GF-D8 (cell line): ENCODE data around the gene LAMB3.

Source experiments
- DNase-seq: peaks from one replicate; lab custom pipeline; 2025; lab: John Stamatoyannopoulos, UW

The LAMB3 gene

DNA sequence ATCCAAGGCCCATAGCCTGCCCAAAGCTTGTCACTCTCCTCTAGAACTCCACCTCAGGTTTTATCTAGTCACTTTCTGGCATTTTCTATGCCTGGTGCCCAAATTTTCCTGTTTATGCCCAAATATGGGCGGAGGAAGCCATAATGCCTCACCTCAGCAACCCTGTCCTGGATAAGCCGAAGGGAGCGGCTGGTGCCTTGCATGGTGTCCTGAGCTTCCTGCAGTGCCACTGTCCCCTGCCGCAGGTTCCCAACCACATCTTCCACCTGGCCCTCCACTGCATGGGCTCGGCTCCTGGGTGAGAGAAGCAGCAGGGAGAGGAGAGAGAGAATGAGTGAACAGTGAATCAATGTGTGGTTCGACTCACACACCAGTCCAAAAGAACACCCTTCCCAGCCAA lies 34.5 kb downstream of the LAMB3 start:
- DNase-seq = no peak

DNA sequence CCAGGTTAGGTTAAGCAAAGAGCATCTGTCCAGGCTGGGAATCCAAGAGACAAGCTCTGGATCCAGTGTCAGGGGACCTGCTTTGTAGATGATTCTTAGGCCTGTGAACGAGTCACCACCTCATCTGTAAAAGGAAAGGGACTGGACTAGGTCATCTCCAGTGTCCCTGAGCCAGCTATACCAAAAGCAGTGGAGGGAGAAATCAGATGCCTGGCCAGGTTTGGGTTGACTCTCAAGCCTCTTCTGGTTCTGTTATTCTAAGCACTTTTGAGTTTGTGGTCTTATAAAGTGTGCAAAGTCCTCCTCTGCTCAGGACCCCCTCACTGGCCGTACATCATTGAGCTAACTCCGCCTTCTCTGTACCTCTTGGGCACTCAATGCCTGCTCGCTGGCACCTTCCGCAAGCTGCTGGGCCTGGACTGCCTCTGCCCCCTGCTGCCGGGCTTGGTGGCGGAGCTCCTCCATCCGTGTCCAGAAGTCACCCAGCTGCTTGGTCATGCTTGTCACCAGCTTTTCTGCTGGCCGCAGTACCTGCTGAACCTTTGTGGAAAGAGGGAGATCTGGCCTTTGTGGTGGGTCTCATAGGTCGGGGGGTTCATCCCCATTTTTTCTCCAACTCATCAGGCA lies 35.1 kb downstream of the LAMB3 start:
- no peak for DNase-seq

DNA sequence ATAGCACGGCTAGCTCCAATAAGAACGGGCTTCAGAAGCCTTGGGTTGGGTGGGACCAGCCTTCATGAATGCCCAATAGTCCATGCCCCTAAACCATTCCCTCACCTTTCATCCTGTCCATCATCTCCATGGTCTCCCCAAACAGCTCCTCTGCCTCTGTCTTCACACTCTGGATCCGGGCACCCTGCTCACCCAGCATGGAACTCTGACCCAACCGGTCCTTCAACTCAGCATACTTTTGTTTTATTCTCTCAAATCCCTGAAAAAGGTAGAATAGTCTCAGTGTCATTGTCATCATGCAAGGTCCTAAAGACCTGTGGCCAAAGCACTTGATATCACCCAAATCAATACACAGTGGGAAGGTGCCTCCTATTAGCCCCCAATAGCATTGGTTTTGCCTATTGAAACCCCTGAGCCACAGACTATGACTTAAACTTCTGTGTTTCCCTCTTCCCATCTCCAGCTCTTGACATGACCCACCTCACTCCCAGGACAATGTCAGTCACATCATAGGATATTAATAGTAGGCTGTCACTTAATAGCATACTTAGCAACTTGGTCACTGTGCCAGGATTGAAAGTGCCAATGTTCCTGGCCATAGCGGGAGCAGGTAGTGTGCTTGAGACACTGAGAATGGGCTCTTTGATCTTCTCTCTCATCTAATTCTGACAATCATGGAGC lies 35.7 kb downstream of the LAMB3 start:
- DNase-seq = no peak

DNA sequence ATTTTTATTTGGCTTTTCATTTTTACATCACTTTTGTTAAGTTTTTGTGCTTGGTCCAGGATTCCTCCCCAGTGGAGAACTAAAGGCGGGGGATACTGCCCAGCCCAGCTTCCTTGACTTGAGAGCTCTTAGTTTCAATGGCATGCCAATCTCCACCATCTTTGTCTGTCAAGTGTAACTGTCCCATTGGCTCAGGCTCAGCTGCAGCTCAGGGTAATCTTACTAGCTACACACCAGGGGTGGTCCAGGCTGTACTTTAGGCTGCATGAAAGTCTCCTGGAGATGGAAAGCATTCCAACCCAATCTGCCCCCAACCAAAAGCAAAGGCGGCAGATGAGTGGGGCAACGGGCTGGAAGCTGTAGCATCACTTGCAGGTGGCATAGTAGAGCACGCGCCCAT lies 37.3 kb downstream of the LAMB3 start:
- DNase-seq = no peak

DNA sequence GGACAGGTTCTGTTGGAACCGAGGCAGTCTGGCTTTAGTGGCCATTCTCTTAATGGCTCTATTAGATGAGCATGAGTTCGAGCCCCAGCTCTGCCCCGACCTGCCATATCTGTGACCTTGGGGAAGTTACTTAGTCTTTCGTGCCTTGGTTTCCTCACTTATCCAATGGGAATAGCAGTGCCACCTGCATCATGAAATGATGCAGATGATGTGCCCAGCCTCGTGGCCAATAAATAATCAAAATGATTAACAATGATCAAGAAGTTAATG lies 38.1 kb downstream of the LAMB3 start:
- DNase-seq = no peak

DNA sequence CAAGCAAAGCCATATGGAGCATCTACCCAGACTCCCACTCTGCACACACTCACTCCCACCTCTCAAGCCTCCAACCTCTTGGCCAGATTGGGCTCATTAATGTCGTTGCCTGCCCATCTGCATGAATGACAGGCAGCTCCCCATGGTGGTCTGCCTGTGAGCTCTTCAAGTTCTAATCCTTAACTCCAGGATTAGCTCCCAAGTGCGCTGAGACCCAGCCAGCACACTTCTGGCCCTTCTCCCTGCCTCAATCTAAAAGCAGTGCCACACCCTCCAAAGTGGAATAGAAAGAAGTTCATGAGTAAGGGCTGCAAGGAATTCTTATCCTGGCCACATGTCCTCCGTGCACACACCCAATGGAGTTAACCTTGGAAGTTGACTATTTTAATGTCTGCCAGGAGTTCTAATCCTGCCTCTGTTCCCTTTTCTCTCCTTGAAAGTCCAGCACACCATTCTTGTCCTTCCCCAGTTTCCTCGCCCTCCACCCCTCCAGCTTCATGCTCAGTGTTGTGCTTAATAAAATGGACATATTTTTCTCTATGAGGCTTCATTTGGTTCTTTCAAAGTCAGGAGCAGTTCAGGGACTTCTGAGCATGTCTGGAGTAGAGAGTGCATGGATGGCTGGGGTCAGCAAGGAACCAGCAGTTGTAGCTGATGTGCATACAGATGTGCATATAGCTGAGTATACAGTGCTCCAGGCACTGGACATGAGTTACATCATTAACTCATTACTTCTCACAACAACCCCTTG lies 38.6 kb downstream of the LAMB3 start:
- no peak for DNase-seq

DNA sequence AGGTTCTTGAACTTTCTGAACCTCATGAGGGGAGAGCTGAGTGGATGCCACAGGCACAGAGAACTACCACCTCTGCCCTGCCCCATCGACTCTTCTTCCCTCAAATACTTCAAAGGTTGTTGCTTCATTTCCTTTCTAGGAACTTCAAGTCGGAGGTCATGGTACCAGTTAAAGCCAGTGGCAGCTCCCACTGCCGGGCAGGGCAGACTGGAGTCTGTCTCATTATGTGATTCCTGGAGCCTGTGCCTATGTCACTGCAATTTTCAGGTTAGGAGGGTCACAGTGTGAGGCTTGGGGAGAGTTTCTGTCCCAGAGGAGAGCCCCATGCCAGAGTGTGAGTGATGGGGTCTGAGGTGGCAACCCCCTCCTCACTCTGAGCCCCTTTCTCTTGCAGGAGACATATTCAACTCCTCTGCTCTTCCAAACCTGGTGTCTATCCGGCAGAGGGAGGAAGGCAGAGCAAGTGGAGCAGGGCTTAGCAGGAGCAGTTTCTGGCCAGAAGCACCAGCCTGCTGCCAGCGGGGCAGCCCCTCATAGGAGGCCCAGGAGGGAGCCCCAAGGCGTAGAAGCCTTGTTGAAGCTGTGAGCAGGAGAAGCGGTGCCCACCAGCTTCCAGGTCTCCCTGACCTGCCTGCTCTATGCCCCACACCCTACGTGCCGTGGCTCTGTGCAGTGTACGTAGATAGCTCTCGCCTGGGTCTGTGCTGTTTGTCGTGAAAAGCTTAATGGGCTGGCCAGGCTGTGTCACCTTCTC lies 39.4 kb downstream of the LAMB3 start:
- no peak for DNase-seq

DNA sequence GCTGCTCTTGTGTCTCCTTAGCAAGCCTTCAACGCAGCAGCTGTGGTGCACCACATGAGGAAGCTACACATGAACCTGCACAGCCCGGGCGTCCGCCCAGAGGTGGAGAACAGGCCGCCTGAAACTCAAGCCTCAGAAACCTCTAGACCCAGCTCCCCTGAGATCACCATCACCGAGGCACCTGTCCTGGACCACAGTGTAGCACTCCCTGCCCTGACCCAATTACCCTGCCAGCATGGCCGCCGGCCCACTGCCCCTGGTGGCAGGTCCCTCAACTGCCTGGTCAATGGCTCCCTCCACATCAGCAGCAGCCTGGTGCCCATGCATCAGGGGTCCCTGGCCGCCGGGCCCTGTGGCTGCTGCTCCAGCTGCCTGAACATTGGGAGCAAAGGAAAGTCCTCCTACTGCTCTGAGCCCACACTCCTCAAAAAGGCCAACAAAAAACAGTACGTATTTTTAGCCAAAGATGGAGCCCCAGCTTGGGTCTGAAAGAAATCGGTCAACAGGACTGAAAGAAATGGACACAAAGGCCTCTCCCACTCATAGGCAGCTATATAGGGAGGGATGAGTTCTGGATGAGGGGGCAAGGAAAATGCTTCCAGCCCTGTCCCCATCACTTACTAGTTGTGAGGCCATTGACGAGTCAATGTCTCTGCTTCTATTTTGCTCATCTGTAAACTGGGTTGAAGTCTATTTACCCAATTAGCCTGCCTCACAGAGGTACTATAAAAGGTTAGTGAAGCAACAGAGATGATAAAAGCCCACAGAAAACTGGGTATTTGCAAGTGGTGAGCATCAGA lies 40.3 kb downstream of the LAMB3 start:
- no peak for DNase-seq

DNA sequence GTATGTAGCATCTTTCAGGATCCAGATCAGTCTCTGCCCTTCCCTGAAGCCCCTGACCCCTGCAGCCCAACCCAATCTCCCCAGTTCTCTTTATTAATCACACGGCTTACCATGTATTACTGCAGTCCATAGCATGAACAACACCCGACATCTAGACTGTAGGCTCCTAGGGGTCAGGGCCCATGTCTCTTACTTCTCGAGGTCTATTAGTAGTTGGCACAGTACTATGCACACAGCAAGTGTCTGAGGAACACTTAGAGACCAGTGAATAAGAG lies 41.7 kb downstream of the LAMB3 start:
- no peak for DNase-seq

DNA sequence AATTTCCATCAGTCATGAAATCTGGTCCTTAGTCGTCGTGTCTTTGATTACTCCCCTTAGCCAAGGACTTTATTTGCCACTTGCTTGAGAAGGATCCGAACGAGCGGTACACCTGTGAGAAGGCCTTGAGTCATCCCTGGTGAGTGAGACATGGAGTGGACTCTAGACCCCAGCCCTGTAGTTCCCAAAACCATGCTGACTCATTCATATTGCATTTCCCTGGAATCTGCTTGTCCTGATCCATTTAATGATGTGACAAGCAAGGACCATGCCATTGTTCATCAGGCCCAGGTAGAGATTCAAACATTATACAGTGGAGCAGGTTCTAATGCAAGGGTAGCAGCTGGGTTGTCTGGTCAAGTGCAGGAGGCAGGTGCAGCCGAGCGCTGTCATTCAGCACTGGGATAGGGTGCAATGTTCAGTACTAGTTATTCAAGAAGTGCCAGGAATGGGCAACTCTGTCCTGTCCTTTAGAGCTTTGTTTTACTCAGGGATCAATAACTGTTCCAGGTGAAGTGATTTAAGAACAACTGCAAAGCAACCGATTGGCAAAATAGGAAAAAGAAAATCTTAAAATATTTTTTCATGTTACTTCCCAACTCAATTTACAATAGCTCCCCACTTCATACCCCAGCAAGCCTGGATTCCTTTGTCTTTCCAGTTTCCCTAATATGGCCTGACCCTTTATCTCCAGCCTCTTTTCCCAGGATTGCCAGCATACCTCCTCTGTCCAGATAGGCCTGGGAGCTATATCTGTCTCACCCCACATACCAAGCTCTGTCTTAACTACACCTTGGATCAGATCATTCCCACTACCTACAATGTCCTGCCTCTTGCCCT lies 42.2 kb downstream of the LAMB3 start:
- no peak for DNase-seq

DNA sequence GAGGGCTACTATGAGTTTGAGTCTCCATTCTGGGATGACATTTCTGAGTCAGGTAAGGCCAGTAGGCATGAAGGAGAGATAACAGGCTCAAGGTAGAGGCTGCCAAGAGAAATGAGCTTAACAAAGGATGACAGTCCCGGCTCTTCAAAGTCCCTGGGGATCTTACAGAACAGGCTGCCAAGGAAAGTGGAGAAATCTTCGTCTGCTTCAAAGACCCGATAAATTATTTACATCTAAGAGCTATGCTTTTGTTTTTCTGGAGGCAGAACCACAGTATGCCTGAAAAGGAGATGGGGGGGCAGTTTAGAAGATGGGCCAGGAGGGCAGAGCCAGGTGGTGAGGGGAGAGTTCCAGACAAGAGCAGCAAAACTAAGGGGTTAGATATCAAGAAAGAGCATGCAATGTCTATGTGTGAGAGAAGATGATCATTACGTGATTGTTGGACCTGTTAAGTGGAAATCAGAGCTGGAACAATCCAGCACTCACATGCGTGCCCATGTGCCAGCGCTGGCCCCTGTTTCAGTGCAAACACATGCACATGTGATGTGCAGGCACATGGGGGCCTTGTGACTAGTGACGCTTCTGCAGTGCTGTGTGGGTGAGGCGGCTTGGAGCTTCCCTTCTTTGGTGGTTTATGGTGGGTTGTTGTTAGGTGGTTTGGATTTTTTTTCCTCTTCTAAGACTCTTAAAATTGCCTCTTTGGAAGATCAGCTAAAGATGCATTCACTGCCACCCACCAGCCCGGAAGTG lies 43.0 kb downstream of the LAMB3 start:
- DNase-seq = no peak

DNA sequence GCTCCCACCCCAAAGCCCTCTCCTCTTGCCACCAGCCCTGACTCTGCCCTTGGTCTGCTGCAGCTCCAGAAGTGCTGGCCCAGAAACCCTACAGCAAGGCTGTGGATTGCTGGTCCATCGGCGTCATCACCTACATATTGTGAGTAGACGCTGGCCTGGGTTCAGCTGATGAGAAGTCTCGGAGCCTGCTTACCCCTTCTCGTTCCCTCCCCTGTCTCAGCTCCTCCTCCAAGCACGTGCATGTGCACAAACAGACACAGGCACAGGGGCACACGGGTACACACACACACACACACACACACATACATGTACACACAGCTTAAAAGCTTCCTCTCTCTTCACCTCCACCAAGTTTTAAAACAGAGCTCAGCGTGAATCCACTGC lies 44.4 kb downstream of the LAMB3 start:
- no peak for DNase-seq

DNA sequence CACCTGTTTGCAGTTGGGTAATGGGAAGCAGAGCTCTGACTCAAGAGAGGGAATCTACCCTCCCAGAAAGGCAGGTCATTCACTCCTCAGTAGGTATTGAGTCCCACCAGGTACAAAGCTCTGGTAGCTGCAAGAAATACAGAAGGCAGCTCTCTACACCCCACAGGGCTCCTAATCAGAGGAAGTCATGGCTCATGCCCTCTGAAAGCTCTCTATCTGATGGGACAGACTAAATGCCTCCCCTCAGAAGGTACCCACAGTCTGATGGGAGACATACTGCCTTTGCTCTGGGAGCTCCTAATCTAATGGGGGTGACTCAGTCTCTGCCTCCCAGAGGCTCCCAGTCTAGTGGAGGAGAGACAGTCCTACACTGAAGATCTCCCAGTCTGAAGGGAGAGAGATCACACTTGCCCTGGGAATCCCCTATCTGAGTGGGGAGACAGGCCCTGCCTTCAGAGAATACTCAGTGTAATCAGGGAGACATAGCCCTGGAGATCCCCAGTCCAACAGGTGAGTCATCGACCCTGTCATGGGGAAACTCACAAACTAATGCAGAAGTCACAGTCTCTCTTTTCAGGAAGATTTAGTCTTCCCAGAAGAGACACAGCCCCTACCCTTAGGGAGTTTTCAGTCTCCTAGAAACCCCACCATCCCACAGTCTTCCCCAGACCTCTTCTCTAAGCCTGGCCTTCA lies 45.0 kb downstream of the LAMB3 start:
- DNase-seq = no peak

DNA sequence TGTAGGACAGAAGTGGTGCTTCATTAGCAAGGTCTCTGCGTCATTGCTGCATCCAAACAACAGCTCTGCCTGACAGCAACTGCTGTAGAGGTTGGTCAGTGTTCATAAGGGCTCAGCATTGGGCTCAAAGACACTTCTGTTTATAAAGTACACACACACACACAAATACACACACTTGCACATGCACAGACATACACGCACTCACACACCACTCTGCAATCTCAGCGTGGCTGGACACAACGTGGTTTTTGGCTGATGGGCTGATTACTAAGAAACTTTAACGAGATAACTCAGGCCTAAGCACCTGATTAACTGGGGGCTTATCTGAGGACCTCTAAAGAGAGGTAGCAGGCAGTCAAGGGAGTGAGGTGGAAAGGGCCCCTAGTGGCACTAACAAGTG lies 48.3 kb downstream of the LAMB3 start:
- DNase-seq = no peak

DNA sequence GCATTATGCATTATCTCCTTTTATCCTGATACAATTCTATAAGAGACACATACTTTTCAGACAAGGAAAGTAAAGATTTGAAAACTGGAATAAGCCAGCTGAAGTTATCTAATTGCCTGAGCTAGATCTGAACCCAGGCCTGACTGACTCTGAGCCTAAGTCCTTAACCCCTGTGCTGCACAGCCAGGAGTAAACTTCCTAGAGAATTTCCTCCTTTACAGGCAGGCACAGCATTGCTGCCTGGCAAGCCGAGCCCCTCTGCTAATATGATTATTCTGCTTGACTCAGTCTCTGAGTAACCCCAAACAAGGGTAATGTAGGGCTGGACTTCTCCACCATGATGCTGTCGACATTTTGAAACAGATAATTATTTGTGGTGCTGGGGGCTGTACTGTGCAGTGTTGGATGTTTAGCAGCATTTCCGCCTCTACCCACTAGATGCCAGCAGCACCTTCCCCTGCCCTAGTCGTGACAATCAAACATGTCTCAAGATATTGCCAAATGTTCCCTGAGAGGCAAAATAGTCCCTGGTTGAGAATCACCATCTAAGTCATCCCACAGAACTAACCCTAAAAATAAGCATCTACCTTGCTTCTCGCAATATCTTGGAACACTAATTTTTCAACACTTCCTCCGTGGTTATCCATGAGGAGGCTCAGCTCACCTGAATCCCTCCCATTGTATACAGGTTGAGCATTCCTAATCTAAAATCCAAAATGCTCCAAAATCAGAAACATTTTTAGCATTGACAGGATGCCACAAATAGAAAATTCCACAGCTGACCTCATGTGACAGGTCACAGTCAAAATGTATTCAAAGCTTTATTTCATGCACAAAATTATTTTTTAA lies 50.2 kb downstream of the LAMB3 start:
- DNase-seq = no peak

DNA sequence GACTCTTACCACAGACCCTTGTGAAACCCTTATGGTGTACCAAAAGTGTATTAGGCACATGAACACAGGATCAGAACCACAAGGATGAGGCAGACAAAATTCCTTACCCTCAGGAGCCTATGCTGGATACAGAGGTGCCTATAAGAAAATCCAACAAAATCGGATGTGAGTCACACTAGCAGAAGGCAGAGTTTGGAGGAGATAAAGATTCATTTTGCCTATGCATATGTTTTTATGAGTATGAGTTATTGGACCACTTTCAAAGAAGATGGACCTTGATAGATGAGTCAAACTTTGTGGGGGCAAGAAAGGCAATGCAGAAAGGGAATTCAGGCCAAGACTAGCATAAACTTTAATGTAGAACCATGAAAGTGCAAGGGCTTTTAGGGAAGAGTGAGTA lies 51.7 kb downstream of the LAMB3 start:
- DNase-seq = no peak

DNA sequence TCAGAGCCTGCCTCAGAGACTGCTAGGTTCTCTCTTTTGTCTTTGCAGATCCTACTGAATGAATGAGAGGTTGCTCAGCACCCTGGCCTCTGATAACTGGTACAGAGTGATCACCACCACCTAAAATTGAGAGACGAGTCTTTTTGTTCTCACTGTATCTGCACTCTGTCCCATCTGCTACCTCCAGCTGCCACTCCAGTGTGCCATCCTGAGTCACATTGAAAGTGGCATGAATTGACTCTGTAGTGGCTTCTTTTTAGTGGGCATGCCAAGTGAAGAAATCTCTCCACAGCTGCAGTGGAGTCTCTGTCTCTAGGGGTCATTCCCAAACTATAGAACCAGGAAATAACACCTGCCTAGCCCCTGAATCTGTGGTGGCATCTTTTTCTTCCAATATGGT lies 54.0 kb downstream of the LAMB3 start:
- DNase-seq = no peak

DNA sequence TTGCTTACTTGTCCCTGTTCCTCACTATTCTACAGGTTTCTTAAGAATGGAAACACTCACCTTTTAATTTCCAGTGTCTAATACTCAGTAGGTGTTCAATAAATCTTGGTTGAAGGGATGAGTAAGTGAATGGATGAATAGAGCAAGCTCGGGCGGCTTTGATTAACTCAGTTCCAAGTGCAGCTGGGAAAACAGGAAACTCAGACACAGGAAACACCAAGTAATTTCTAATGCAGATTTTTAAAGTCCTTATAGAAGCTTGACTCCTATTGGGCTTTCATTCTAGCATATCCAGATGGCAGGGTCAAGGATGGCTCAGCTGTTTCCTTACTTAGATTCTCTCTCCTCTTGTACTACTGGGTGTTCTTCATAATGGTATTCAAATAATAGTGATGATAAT lies 54.7 kb downstream of the LAMB3 start:
- DNase-seq = no peak

DNA sequence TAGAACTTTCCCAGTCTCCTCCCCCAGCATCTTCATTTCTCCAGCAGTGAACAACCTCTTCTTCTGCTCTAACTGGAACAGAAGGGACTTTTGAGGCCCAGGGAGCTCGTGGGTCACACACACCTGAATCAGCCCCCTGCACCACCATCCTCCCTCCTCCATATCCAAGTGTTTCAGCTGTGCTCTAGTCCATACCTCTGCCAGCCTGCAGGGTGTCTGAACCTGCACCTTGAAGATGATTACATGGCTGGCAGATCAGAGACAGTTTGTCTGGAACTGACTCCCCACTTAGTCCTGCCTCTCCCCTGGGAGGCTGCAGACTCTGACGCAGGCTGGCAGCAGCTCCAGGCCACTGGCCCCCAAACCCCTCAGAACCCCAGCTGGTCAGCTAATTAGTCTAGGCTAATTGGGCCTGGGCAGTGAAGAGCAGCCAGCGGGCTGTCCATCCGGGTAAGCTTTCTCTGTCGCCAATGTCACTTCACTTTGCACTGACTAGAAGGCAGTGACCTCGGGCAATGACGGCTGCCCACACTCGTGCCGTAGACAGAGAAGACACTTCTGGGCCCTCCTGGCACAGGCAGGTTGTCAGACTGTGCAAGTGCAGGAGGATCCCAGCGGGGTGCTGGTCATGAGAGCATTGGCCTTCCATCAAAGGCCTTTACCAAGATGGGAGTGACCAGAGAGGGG lies 56.5 kb downstream of the LAMB3 start:
- DNase-seq = no peak
